Measurements from ENCODE around the gene FGF5. TPM values are rescaled to one million over a fixed set of nuclear protein-coding genes. Genes with fewer than 3 reads are reported as not detected.

The FGF5 gene
- total RNA-seq, 2 donors from 2014 or later = not detected

GRCh38 chr4:80259817-80260216 is 6.6 kb upstream of the FGF5 start:
- H3K27me3 ChIP-seq (replicated peaks; ENCODE audit: insufficient read depth) = no peaks in the 10 kb centered on the region
- no peaks in the 10 kb centered on the region for H3K36me3 ChIP-seq
- H3K4me1 ChIP-seq (ENCODE audit: control insufficient read depth in 1 of 2, low read depth in 2 of 2) = no peaks in the 10 kb centered on the region
- no peak for ATAC-seq (ENCODE audit: insufficient number of reproducible peaks, low FRiP score, low read depth)
- no peak for DNase-seq (ENCODE audit: low spot score)
- H3K4me3 ChIP-seq = no peak overlapping the region
- no peaks in the 10 kb centered on the region for H3K9me3 ChIP-seq
- no peak overlapping the region for H3K27ac ChIP-seq
- no peak for TF ChIP-seq CTCF (IDR thresholded peaks at IDR 0.05)

GRCh38 chr4:80261989-80262600 is 4.4 kb upstream of the FGF5 start:
- Histone ChIP-seq H3K36me3 (no peaks in the 10 kb centered on the region), H3K27ac (no peak overlapping the region), H3K9me3 (no peaks in the 10 kb centered on the region), H3K4me1 (ENCODE audit: control insufficient read depth in 1 of 2, low read depth in 2 of 2) (peaks cover 4 to 22% of the 10 kb centered on the region in 2 donors), H3K4me3 (no peak overlapping the region), H3K27me3 (replicated peaks; ENCODE audit: insufficient read depth) (peaks cover 5% of the 10 kb centered on the region)
- TF ChIP-seq CTCF (IDR thresholded peaks at IDR 0.05) = no peak
- DNase-seq (ENCODE audit: low spot score) (no peak), ATAC-seq (ENCODE audit: insufficient number of reproducible peaks, low FRiP score, low read depth) (no peak)

- H3K27ac ChIP-seq = no peak overlapping the region
- H3K4me1 ChIP-seq (ENCODE audit: control insufficient read depth in 1 of 2, low read depth in 2 of 2) = peaks cover 6 to 33% of the 10 kb centered on the region in 2 donors
- H3K9me3 ChIP-seq = no peaks in the 10 kb centered on the region
- H3K27me3 ChIP-seq (replicated peaks; ENCODE audit: insufficient read depth) = peaks cover 5% of the 10 kb centered on the region
- no peaks in the 10 kb centered on the region for H3K36me3 ChIP-seq
- no peak for ATAC-seq (ENCODE audit: insufficient number of reproducible peaks, low FRiP score, low read depth)
- DNase-seq (ENCODE audit: low spot score) = no peak
- no peak overlapping the region for H3K4me3 ChIP-seq
- no peak for TF ChIP-seq CTCF (IDR thresholded peaks at IDR 0.05)
Observed at GRCh38 chr4:80263541-80264351, 2.7 kb upstream of the FGF5 start.

- TF ChIP-seq CTCF (IDR thresholded peaks at IDR 0.05) = no peak
- no peak for DNase-seq (ENCODE audit: low spot score)
- no peak for ATAC-seq (ENCODE audit: insufficient number of reproducible peaks, low FRiP score, low read depth)
- Histone ChIP-seq H3K4me1 (ENCODE audit: control insufficient read depth in 1 of 2, low read depth in 2 of 2) (peaks cover 6 to 33% of the 10 kb centered on the region in 2 donors), H3K27me3 (replicated peaks; ENCODE audit: insufficient read depth) (peaks cover 5% of the 10 kb centered on the region), H3K9me3 (no peaks in the 10 kb centered on the region), H3K36me3 (no peaks in the 10 kb centered on the region), H3K4me3 (no peak overlapping the region), H3K27ac (no peak overlapping the region)
Observed at GRCh38 chr4:80264352-80264647, 2.2 kb upstream of the FGF5 start.

- no peak for ATAC-seq (ENCODE audit: insufficient number of reproducible peaks, low FRiP score, low read depth)
- TF ChIP-seq CTCF (IDR thresholded peaks at IDR 0.05) = no peak
- no peak for DNase-seq (ENCODE audit: low spot score)
- H3K4me1 ChIP-seq (ENCODE audit: control insufficient read depth in 1 of 2, low read depth in 2 of 2) = peaks cover 6 to 33% of the 10 kb centered on the region in 2 donors
- no peaks in the 10 kb centered on the region for H3K36me3 ChIP-seq
- H3K27me3 ChIP-seq (replicated peaks; ENCODE audit: insufficient read depth) = peaks cover 5% of the 10 kb centered on the region
- no peaks in the 10 kb centered on the region for H3K9me3 ChIP-seq
- no peak overlapping the region for H3K4me3 ChIP-seq
- no peak overlapping the region for H3K27ac ChIP-seq
Observed at GRCh38 chr4:80264825-80265224, 1.6 kb upstream of the FGF5 start.
